Caco-2 (cell line): ENCODE data around the gene SEC11A. TPM values are rescaled to one million over a fixed set of nuclear protein-coding genes. Genes with fewer than 3 reads are reported as not detected.

Source experiments
- BruUV-seq: library from RNA; stranded (reverse); fragments of 400-500 nt; replicated peaks from 2 replicates; lab custom pipeline; 2021; lab: Mats Ljungman, UMichigan
- CTCF ChIA-PET: fragments of 300-600 bp; sonication (Branson Sonifier 250); formaldehyde crosslinking; loops from one replicate; lab custom pipeline; 2022; ENCODE audit warnings: antibody characterized with exemption; lab: Charles Lee
- POLR2A ChIA-PET: fragments of 300-600 bp; sonication (Branson Sonifier 250); formaldehyde crosslinking; loops from one replicate; lab custom pipeline; 2022; ENCODE audit warnings: antibody characterized with exemption; lab: Charles Lee
- DNase-seq, 2 experiments: peaks; one replicate each; pipeline versions ENCODE4 v3.0.0 to v3.0.0-alpha.2; 2020 to 2022
- H3K27me3 ChIP-seq: replicated peaks from 2 replicates; pipeline ENCODE4 v1.6.0; 2011; ENCODE audit warnings: low read length; ENCODE audit not compliant: control insufficient read depth, insufficient read depth
- H3K36me3 ChIP-seq: 2 replicates; pipeline ENCODE4 v1.5.1; 2011; ENCODE audit warnings: low read length; ENCODE audit not compliant: control insufficient read depth, insufficient read depth
- H3K4me1 ChIP-seq: fragments of 250-450 bp; sonication (Bioruptor Pico); 2 replicates; pipeline ENCODE4 v1.5.1; 2020; ENCODE audit warnings: mild to moderate bottlenecking
- H3K4me3 ChIP-seq: 2 replicates; pipeline ENCODE4 v1.5.1; 2011; ENCODE audit warnings: low read depth, mild to moderate bottlenecking, control low read depth, low read length
- H3K9me3 ChIP-seq: fragments of 250-450 bp; sonication (Bioruptor Pico); 2 replicates; pipeline ENCODE4 v1.5.1; 2020; ENCODE audit warnings: mild to moderate bottlenecking, moderate library complexity
- H3K27ac Mint-ChIP-seq: one replicate; pipeline ENCODE4 v1.8.0; 2022; ENCODE audit warnings: mixed read lengths; ENCODE audit not compliant: unreplicated experiment
- H3K27me3 Mint-ChIP-seq: one replicate; pipeline ENCODE4 v1.8.0; 2022; ENCODE audit warnings: mixed read lengths; ENCODE audit not compliant: insufficient read depth, unreplicated experiment
- H3K36me3 Mint-ChIP-seq: one replicate; pipeline ENCODE4 v1.8.0; 2022; ENCODE audit warnings: mild to moderate bottlenecking, mixed read lengths; ENCODE audit not compliant: insufficient read depth, unreplicated experiment
- H3K4me1 Mint-ChIP-seq: one replicate; pipeline ENCODE4 v1.8.0; 2022; ENCODE audit warnings: low read depth, mixed read lengths; ENCODE audit not compliant: unreplicated experiment
- H3K4me3 Mint-ChIP-seq: one replicate; pipeline ENCODE4 v1.8.0; 2022; ENCODE audit warnings: mild to moderate bottlenecking, moderate library complexity, mixed read lengths; ENCODE audit not compliant: unreplicated experiment
- H3K9me3 Mint-ChIP-seq: one replicate; pipeline ENCODE4 v1.8.0; 2022; ENCODE audit warnings: mixed read lengths; ENCODE audit not compliant: unreplicated experiment
- intact Hi-C: fragments of 100-400 bp; cut with micrococcal nuclease; formaldehyde crosslinking; loops from one replicate; pipeline ENCODE4 v1.10.0; 2022; ENCODE audit not compliant: unreplicated experiment
- total RNA-seq: library from RNA; stranded (reverse); gene quantifications from 2 replicates; pipeline ENCODE4 v1.2.3, GENCODE V29; 2022
- TF ChIP-seq, protein P1 (sequence below), 2 experiments: fragments of 200-600 bp in 1 of 2; IDR thresholded peaks; 1 replicate in 1 of 2; 2 replicates in 1 of 2; pipeline versions ENCODE4 v1.5.1 to v1.8.0; 2011 to 2022; ENCODE audit warnings: antibody characterized with exemption in 1 of 2, control low read depth in 1 of 2, inconsistent platforms in 1 of 2, low read depth in 1 of 2, low read length in 1 of 2, mild to moderate bottlenecking in 1 of 2, moderate library complexity in 1 of 2; ENCODE audit not compliant: insufficient read depth in 1 of 2, severe bottlenecking in 1 of 2, unreplicated experiment in 1 of 2

The SEC11A gene
- total RNA-seq, 1 experiment from 2014 or later: 211 TPM

DNA sequence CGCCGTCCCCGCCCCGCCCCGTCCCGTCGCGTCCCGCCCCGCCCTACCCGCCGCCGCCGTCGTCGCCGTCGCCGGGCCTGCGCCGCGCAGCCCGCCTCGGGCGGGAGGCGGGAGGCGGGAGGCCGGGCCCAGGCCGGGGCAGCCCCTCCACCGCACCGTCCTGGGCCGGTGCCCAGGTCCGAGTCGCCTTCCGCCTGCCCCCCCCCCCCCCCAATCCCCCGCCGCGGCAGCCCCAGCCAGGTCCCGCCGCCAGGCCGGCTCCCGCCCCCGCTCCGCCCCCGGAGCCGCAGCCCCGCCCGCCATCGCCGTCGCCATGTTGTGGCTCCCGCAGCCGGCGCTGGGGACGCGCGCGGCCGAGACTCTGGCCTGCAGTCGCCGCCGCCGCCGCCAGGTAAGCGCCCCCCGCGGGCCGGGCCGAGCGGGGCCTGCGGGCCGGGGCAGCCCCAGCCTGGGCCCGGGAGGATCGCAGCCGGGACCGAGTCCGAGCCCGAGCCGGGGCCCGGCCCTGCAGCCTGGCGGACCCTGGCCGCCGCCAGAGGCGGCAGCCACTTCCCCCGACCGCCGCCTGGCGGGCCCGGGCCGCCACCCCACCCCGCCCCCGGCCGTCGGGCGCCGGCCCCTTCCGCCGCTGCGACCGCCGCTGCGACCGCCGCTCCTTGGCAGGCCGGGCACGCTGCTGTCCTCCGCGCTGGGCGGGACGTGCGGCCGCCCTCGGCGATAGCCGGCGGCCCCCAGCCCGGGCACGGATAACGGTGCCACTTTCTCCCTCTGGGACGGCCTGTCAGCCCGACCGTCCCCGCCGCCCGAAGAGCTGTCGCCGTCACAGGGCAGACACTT lies 32.6 kb upstream of the SEC11A start, which contains the start of gene ZNF592:
Gene ZNF592, plus strand, starts transcription at position 319 of the 837 bp plus-strand sequence. CDS start 34,084 bp downstream, outside the sequence.
- Mint-ChIP-seq H3K36me3 (peaks cover 9% of the 10 kb centered on the region), H3K4me3 (peak within 1 kb of the TSS; percentile 94), H3K4me1 (peaks cover 34% of the 10 kb centered on the region), H3K9me3 (no peaks in the 10 kb centered on the region), H3K27ac (peak within 1 kb of the TSS; percentile 97), H3K27me3 (no peaks in the 10 kb centered on the region)
- no peaks in the 10 kb centered on the region for H3K27me3 ChIP-seq
- intact Hi-C loops: loop anchor here (1.0 to 10.0 kb wide), 2 partner anchors 32 to 176 kb away; partner anchors contain the start of gene SEC11A
- H3K9me3 ChIP-seq: no peaks in the 10 kb centered on the region
- peak; percentile 75 to 87 for DNase-seq
- POLR2A ChIA-PET: interaction anchor here (1.0 to 1.1 kb wide), 2 partner anchors 32 to 33 kb away, joined by 5 to 11 read pairs; partner anchors contain the start of gene SEC11A
- peaks cover 39% of the 10 kb centered on the region for H3K4me1 ChIP-seq
- H3K4me3 ChIP-seq: peak within 1 kb of the TSS; percentile 89
- no TSS peak for BruUV-seq
- CTCF ChIA-PET: interaction anchor here (1.0 kb wide), 2 partner anchors 14 to 32 kb away, joined by 3 to 4 read pairs; partner anchors contain the start of gene SEC11A
- TF ChIP-seq, protein P1, sequence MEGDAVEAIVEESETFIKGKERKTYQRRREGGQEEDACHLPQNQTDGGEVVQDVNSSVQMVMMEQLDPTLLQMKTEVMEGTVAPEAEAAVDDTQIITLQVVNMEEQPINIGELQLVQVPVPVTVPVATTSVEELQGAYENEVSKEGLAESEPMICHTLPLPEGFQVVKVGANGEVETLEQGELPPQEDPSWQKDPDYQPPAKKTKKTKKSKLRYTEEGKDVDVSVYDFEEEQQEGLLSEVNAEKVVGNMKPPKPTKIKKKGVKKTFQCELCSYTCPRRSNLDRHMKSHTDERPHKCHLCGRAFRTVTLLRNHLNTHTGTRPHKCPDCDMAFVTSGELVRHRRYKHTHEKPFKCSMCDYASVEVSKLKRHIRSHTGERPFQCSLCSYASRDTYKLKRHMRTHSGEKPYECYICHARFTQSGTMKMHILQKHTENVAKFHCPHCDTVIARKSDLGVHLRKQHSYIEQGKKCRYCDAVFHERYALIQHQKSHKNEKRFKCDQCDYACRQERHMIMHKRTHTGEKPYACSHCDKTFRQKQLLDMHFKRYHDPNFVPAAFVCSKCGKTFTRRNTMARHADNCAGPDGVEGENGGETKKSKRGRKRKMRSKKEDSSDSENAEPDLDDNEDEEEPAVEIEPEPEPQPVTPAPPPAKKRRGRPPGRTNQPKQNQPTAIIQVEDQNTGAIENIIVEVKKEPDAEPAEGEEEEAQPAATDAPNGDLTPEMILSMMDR (IDR thresholded peaks at IDR 0.05; ENCODE audit: insufficient read depth in 1 of 2, low read depth in 1 of 2, low read length in 1 of 2, severe bottlenecking in 1 of 2, unreplicated experiment in 1 of 2): no peak
- no peaks in the 10 kb centered on the region for H3K36me3 ChIP-seq

DNA sequence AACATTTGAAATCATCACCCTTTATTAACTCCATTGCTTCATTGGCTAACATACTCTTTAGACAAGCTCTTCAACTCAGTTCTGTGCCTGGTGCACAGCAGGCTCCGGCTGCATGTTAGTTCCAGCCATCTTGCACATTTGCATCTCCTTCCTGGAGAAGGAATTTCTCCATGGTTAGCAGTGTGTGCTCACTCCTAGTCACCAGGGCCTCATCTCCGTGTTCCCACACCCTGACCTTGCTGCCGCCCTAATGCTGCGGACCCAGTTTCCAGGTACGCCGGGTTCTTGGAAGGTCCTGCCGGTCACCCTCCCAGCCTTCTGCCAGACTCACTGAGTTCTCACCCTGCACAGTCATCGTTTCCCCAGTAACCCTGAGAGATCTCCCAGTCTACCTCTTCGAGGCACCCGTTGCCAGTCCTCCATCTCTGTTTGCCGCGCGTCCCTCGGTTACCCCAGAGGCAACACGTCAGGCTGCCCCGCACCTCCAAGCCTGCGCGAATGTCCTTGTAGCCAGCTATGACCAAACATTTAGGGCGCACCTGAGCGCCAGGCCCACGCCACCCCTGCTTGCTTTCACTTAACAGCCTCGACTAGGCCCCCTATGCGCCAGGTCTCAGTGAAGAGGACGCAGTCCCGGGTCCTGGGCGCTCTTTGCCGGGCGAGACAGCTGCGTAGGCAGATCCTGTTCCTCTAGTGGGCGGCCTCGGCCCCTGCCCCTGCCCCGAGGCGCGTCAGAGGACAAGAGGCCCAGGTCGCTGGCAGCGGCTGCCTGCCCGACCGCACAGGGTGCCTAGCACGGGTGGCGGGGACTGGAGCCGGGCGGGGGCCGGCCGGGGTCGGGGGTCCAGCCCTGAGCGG lies 31.7 kb upstream of the SEC11A start:
- CTCF ChIA-PET: interaction anchor here (0.5 to 1.0 kb wide), 3 partner anchors 11 to 13 kb away, joined by 3 read pairs; no protein-coding TSS in a partner anchor
- peaks cover 9% of the 10 kb centered on the region for H3K36me3 Mint-ChIP-seq
- peak; percentile 78 to 85 for DNase-seq
- intact Hi-C loops: loop anchor here (1.0 to 10.0 kb wide), 3 partner anchors 12 to 177 kb away; partner anchors contain the start of gene SEC11A
- H3K9me3 Mint-ChIP-seq: no peaks in the 10 kb centered on the region
- TF ChIP-seq, protein P1 (IDR thresholded peaks at IDR 0.05; ENCODE audit: insufficient read depth in 1 of 2, low read depth in 1 of 2, low read length in 1 of 2, severe bottlenecking in 1 of 2, unreplicated experiment in 1 of 2): no peak
- H3K4me3 Mint-ChIP-seq: peak overlapping the region; percentile 94
- Histone ChIP-seq H3K9me3 (no peaks in the 10 kb centered on the region), H3K27me3 (no peaks in the 10 kb centered on the region), H3K4me1 (peaks cover 32% of the 10 kb centered on the region), H3K36me3 (no peaks in the 10 kb centered on the region), H3K4me3 (peak overlapping the region; percentile 89)
- H3K4me1 Mint-ChIP-seq: peaks cover 27% of the 10 kb centered on the region
- POLR2A ChIA-PET: interaction anchor here (0.6 to 1.0 kb wide), 2 partner anchors 16 to 31 kb away, joined by 5 to 11 read pairs; partner anchors contain the start of gene SEC11A
- TSS peak; percentile 53 for BruUV-seq
- peak overlapping the region; percentile 97 for H3K27ac Mint-ChIP-seq
- H3K27me3 Mint-ChIP-seq: no peaks in the 10 kb centered on the region
